ENCODE measurements around the gene DPP6. TPM values are rescaled to one million over a fixed set of nuclear protein-coding genes. Genes with fewer than 3 reads are reported as not detected.

DPP6 gene
- total RNA-seq, 1 experiment from 2014 or later, result not detected

- TF ChIP-seq E2F1 (CRISPR knock-in tag; IDR thresholded peaks at IDR 0.05) (no peak), ATF6 (CRISPR knock-in tag; IDR thresholded peaks at IDR 0.05) (no peak), CTCF (IDR thresholded peaks at IDR 0.05) (no peak), FOXP4 (CRISPR knock-in tag; IDR thresholded peaks at IDR 0.05) (no peak), TEAD1 (CRISPR knock-in tag; IDR thresholded peaks at IDR 0.05) (no peak)
Measured at GRCh38 chr7:154827007-154827406, 774.8 kb downstream of the DPP6 start (continued).

- CTCF ChIA-PET, result no interaction called here
- no peak for DNase-seq (ENCODE audit: low spot score)
- Mint-ChIP-seq H3K36me3 (peaks cover 82% of the 10 kb centered on the region), H3K27me3 (ENCODE audit: low read depth) (peaks cover 18% of the 10 kb centered on the region), H3K9me3 (peaks cover 79% of the 10 kb centered on the region), H3K4me3 (no peak overlapping the region), H3K4me1 (no peaks in the 10 kb centered on the region), H3K27ac (no peak overlapping the region)
- POLR2A ChIA-PET, result no interaction called here
- TF ChIP-seq AR (CRISPR knock-in tag; IDR thresholded peaks at IDR 0.05) (no peak), ZBTB43 (CRISPR knock-in tag; IDR thresholded peaks at IDR 0.05) (no peak), ATF6 (CRISPR knock-in tag; IDR thresholded peaks at IDR 0.05) (no peak), FOXP1 (CRISPR knock-in tag; IDR thresholded peaks at IDR 0.05; ENCODE audit: borderline replicate concordance) (no peak), ERG (CRISPR knock-in tag; IDR thresholded peaks at IDR 0.05) (no peak), E2F4 (CRISPR knock-in tag; IDR thresholded peaks at IDR 0.05; ENCODE audit: borderline replicate concordance, low read depth) (no peak)
- ATAC-seq, result no peak
Measured at GRCh38 chr7:154832557-154833138, 780.5 kb downstream of the DPP6 start.
